ENCODE measurements around the gene OCIAD2.
"Not testable (repeated sequence)": the region's sequence is repeated elsewhere in the genome, so short reads cannot be mapped to it uniquely, and the experiment has no call there.

Gene OCIAD2

GRCh38 chr4:48854982-48855381, 51.6 kb downstream of the OCIAD2 start:
- no peak for TF ChIP-seq CTCF (IDR thresholded peaks at IDR 0.05; ENCODE audit: insufficient read depth, missing control alignments)
- DNase-seq (ENCODE audit: insufficient read length, low spot score) (no peak), FAIRE-seq (no peak)

GRCh38 chr4:48854395-48854683, 52.2 kb downstream of the OCIAD2 start:
- DNase-seq (ENCODE audit: insufficient read length, low spot score) (no peak), FAIRE-seq (no peak)
- no peak for TF ChIP-seq CTCF (IDR thresholded peaks at IDR 0.05; ENCODE audit: insufficient read depth, missing control alignments)

- TF ChIP-seq CTCF (IDR thresholded peaks at IDR 0.05; ENCODE audit: insufficient read depth, missing control alignments) = no peak
- no peak for FAIRE-seq
- DNase-seq (ENCODE audit: insufficient read length, low spot score) = no peak
Measured at GRCh38 chr4:48853604-48854394, 52.8 kb downstream of the OCIAD2 start.

- DNase-seq (ENCODE audit: insufficient read length, low spot score) = no peak
- TF ChIP-seq CTCF (IDR thresholded peaks at IDR 0.05; ENCODE audit: insufficient read depth, missing control alignments) = no peak
- no peak for FAIRE-seq
Measured at GRCh38 chr4:48851651-48852050, 54.9 kb downstream of the OCIAD2 start.

- not testable (repeated sequence) for DNase-seq (ENCODE audit: insufficient read length, low spot score); FAIRE-seq
Measured at GRCh38 chr4:48848799-48849198, 57.8 kb downstream of the OCIAD2 start.

- no peak for TF ChIP-seq CTCF (IDR thresholded peaks at IDR 0.05; ENCODE audit: insufficient read depth, missing control alignments)
- no peak for FAIRE-seq
- DNase-seq (ENCODE audit: insufficient read length, low spot score) = no peak
Measured at GRCh38 chr4:48844843-48845242, 61.7 kb downstream of the OCIAD2 start.

- TF ChIP-seq CTCF (IDR thresholded peaks at IDR 0.05; ENCODE audit: insufficient read depth, missing control alignments) = no peak
- no peak for FAIRE-seq
Measured at GRCh38 chr4:48841045-48841827, 65.3 kb downstream of the OCIAD2 start.

More at GRCh38 chr4:48841045-48841827, 65.3 kb downstream of the OCIAD2 start:
- DNase-seq (ENCODE audit: insufficient read length, low spot score) = no peak
